Left cardiac atrium (tissue), 4 donors: Measurements from ENCODE around the gene KRT81. TPM values are rescaled to one million over a fixed set of nuclear protein-coding genes. Genes with fewer than 3 reads are reported as not detected.

Source experiments
- ATAC-seq, 2 donors: fragments of 200-7000 bp; cut with Tn5 transposase; one replicate each; pipeline ENCODE4 v1.9.1; 2020; ENCODE audit warnings: mild to moderate bottlenecking in 2 of 2, moderate library complexity in 2 of 2
- DNase-seq: peaks from one replicate; pipeline ENCODE4 v3.0.0-alpha.2; 2020
- intact Hi-C, 2 donors: fragments of 100-400 bp; cut with DNase I; formaldehyde crosslinking; loops; one replicate each; pipeline versions ENCODE4 v1.14.1 to v1.15.1; 2022 to 2023
- long read RNA-seq: library from polyadenylated mRNA; unstranded; transcript quantifications from one replicate; pipeline ENCODE4 v2.0.0, GENCODE V29; 2021
- total RNA-seq, 2 donors: library from RNA; stranded (reverse); fragmentation: NEBNext Ultra II Directional; extraction: Animal tissue kit (Norgen Biotek cat#: 25700); gene quantifications; one replicate each; pipeline ENCODE4 v1.2.1, GENCODE V29; 2021
- donor health status: DM: no; HTN: yes; CAD: no.
- donor health status: DM: no; HTN: yes; CAD: no; lungs with severe emphysema.
- donor health status: DM: yes; HTN: yes; CAD: no.
- donor health status: Dilated cardiomyopathy.

Gene KRT81
- not detected for total RNA-seq
- long read RNA-seq: 0 reads

- DNase-seq (no peak), ATAC-seq (no peak)
- intact Hi-C loops: no loop called here
These were observed at the start of gene KRT81 for GRCh38 chr12:52291267-52291935. KRT81 (minus strand) TSS chr12:52291534; CDS start chr12:52291465, 69 bp downstream.

- DNase-seq (no peak), ATAC-seq (no peak)
- intact Hi-C loops: no loop called here
These were observed 47.1 kb upstream of the KRT81 start for GRCh38 chr12:52338241-52338960.

GRCh38 chr12:52337054-52337453 is 45.7 kb upstream of the KRT81 start:
- ATAC-seq (no peak), DNase-seq (no peak)
- intact Hi-C loops: no loop called here

- DNase-seq: no peak
- no peak for ATAC-seq
- intact Hi-C loops: no loop called here
These were observed 45.3 kb upstream of the KRT81 start for GRCh38 chr12:52336641-52337040.

- no peak for ATAC-seq
- DNase-seq: no peak
- intact Hi-C loops: no loop called here
These were observed 44.4 kb upstream of the KRT81 start for GRCh38 chr12:52335598-52336262.

- DNase-seq (no peak), ATAC-seq (no peak)
- intact Hi-C loops: no loop called here
These were observed 42.9 kb upstream of the KRT81 start for GRCh38 chr12:52334185-52334584.

DNA sequence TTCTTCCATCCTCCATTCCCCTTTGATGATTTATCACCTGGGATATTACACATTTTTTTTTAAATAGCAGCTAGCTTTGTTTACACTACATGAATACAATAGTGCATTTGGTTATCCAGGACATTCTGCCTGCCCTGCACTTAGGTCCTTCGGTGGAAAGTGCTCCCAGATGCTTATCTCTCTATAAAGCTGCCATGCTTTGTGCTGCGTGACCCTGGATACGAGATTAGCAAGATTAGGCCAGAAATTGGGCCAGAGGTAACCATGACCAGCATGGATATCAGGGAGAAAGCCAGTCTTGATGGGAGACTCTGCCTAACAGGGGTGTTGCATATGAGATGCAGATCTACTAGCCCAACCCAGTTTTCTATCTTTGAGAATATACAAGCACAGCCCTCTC is 42.0 kb upstream of the KRT81 start:
- DNase-seq: no peak
- intact Hi-C loops: no loop called here

GRCh38 chr12:52332381-52332780 is 41.0 kb upstream of the KRT81 start:
- intact Hi-C loops: no loop called here
- no peak for ATAC-seq
- no peak for DNase-seq

More for the DNA sequence above, 42.0 kb upstream of the KRT81 start:
- ATAC-seq: no peak

DNA sequence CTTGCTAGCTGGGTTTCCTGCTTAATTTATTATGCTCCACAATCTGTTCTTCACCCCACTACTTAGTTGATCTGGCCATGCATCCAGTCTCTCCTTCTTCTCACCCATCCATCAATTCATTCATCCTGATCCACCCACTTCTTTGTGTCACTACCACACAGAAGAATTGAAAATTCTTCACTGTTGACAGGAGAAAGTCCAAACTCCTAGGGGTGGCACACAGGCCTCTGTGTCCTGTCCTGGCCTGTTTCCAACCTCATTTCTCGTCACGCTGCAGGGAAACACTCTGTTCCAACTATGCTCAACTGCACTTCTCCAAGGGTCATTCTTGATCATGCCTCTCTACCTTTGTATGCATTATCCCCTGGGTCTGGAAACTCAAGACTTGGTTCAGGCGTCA is 40.5 kb upstream of the KRT81 start:
- intact Hi-C loops: no loop called here
- no peak for ATAC-seq
- DNase-seq: no peak

GRCh38 chr12:52331039-52331438 is 39.7 kb upstream of the KRT81 start:
- intact Hi-C loops: no loop called here
- DNase-seq (no peak), ATAC-seq (no peak)

GRCh38 chr12:52327830-52328500 is 36.6 kb upstream of the KRT81 start:
- intact Hi-C loops: loop anchor here (2.0 to 10.0 kb wide), 2 partner anchors 171 to 173 kb away; no protein-coding TSS in a partner anchor
- ATAC-seq (peak in 1 of 2 donors; percentile 27), DNase-seq (no peak)

DNA sequence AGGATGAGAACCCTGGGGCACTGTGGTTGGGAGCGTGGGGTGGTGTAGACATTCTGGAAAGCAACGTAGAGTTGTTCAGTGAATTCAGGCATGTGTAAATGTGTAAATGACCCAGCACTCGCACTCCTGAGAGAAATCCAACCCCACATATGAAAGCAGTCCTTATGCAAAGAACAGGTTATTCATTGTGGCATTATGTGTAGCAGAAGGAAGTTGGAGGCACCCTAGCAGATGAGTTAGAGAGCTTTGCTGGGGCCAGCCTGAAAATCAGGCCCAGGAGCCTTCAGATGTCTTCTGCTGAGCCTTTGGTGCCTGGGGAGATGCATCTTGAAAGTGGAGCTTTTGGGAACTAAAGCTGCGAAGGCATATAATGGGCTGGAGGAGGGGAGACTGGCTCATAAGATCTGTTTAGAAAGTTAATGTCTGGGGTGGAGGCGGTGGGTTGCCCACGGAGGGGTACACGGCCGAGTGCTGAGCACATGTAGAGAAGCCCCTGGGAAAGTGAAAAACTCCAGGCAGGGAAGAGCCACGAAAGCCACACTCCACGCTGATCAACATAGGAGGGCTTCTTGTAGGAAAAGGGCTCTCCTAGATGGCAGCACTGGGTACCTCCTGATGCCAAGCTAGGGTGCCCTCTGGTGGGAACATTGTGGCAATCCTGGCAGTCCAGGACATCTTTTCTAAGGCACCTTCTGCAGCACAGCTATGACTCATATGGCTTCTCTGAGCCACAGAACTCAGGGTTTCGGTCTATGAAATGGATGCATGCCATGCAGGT is 35.9 kb upstream of the KRT81 start:
- ATAC-seq: peak; percentile 82 to 94
- DNase-seq: peak; percentile 78
- intact Hi-C loops: loop anchor here (2.0 to 10.0 kb wide), 2 partner anchors 170 to 172 kb away; no protein-coding TSS in a partner anchor

GRCh38 chr12:52324153-52324444 is 32.8 kb upstream of the KRT81 start:
- intact Hi-C loops: loop anchor here in 1 of 2 donors (10.0 kb wide), 1 partner anchor 169 kb away; no protein-coding TSS in a partner anchor
- ATAC-seq: no peak
- no peak for DNase-seq

- DNase-seq: no peak
- intact Hi-C loops: loop anchor here in 1 of 2 donors (10.0 kb wide), 1 partner anchor 169 kb away; no protein-coding TSS in a partner anchor
These were observed 32.2 kb upstream of the KRT81 start for GRCh38 chr12:52323416-52324152.

GRCh38 chr12:52323001-52323400 is 31.7 kb upstream of the KRT81 start:
- no peak for DNase-seq
- ATAC-seq: no peak
- intact Hi-C loops: loop anchor here in 1 of 2 donors (10.0 kb wide), 1 partner anchor 168 kb away; no protein-coding TSS in a partner anchor

More at GRCh38 chr12:52323416-52324152, 32.2 kb upstream of the KRT81 start:
- ATAC-seq: no peak

DNA sequence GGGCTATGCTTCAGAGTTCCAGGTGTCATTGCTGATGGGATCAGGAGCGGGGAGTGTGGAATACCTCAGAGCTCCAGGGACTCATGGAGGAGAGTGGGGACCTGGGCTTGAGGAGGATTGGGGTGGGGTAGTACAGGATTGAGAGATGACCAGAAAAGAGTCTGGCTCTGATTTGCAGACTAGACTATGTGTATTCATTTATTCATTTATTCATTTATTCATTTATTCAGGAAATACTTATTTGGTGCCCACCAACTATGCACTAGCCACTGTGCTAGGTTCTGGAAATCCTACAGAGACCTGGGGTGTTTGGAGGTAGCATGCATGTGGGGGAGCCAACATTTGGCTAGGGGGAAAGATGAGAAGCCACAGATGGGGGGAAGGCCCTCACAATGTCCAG is 30.7 kb upstream of the KRT81 start:
- intact Hi-C loops: loop anchor here in 1 of 2 donors (10.0 kb wide), 1 partner anchor 167 kb away; no protein-coding TSS in a partner anchor
- ATAC-seq: no peak
- no peak for DNase-seq

- no peak for ATAC-seq
- no peak for DNase-seq
- intact Hi-C loops: loop anchor here in 1 of 2 donors (10.0 kb wide), 1 partner anchor 167 kb away; no protein-coding TSS in a partner anchor
These were observed 30.1 kb upstream of the KRT81 start for GRCh38 chr12:52321418-52321817.
